Prostate gland (tissue), 2 donors: ENCODE results near the gene AUTS2. TPM values are rescaled to one million over a fixed set of nuclear protein-coding genes. Genes with fewer than 3 reads are reported as not detected.

Experiments used
- DNase-seq: peaks from one replicate; pipeline ENCODE4 v3.0.0-alpha.2; 2019; ENCODE audit warnings: low spot score
- H3K27ac ChIP-seq, 2 donors: fragments of 200-600 bp; sonication (generic); 2 replicates each; pipeline ENCODE4 v1.5.1; 2017 to 2019
- H3K27me3 ChIP-seq: fragments of 200-600 bp; sonication (generic); replicated peaks from 2 replicates; pipeline ENCODE4 v1.5.1; 2019; ENCODE audit not compliant: insufficient read depth
- H3K36me3 ChIP-seq, 2 donors: fragments of 200-600 bp; sonication (generic); 1 replicate in 1 of 2; 2 replicates in 1 of 2; pipeline versions ENCODE4 v1.5.1 to v1.8.1; 2017 to 2019
- H3K4me1 ChIP-seq: fragments of 200-600 bp; sonication (generic); replicated peaks from 2 replicates; pipeline ENCODE4 v1.5.1; 2019
- H3K4me3 ChIP-seq, 2 donors: fragments of 200-600 bp; sonication (generic); 2 replicates each; pipeline ENCODE4 v1.5.1; 2017 to 2019
- H3K9me3 ChIP-seq: fragments of 200-600 bp; sonication (generic); 2 replicates; pipeline ENCODE4 v1.5.1; 2017
- POLR2A ChIP-seq: fragments of 450-650 bp; IDR thresholded peaks from one replicate; pipeline ENCODE4 v1.6.1; 2016; ENCODE audit warnings: antibody characterized with exemption, mild to moderate bottlenecking
- POLR2AphosphoS5 ChIP-seq: sonication (generic); formaldehyde crosslinking; IDR thresholded peaks from one replicate; pipeline ENCODE4 v1.6.1; 2017; ENCODE audit warnings: antibody characterized with exemption
- WGBS: methylation state at CpG from one replicate; pipeline ENCODE4 v1.1.5; 2018; 5-methylcytosine and 5-hydroxymethylcytosine counted together
- intact Hi-C: fragments of 100-400 bp; cut with DNase I; formaldehyde crosslinking; loops from one replicate; pipeline ENCODE4 v1.14.2; 2022
- total RNA-seq, 2 donors: library from RNA; depleted of rRNA; stranded (reverse); fragments of >200 nt; gene quantifications; one replicate each; pipeline ENCODE4 v1.1.0, GENCODE V29; 2016
- TF ChIP-seq, protein P1 (sequence below), 4 experiments: fragments of 200-600 bp in 2 of 4; fragments of 450-650 bp in 2 of 4; sonication (generic) in 2 of 4; IDR thresholded peaks; 1 replicate in 3 of 4; 2 replicates in 1 of 4; pipeline ENCODE4 v1.5.1; 2016 to 2019; ENCODE audit warnings: antibody characterized with exemption in 4 of 4, mild to moderate bottlenecking in 2 of 4, moderate library complexity in 2 of 4

Gene AUTS2
- total RNA-seq, 2 donors from 2014 or later = 25.0 to 55.2 TPM

GRCh38 chr7:69754476-69754875 is 156.2 kb downstream of the AUTS2 start:
- WGBS = 80% methylated on average over 3 of the region's 3 CpGs
- no peaks in the 10 kb centered on the region for H3K4me1 ChIP-seq
- no peaks in the 10 kb centered on the region for H3K9me3 ChIP-seq
- H3K4me3 ChIP-seq = no peak overlapping the region
- no peaks in the 10 kb centered on the region for H3K36me3 ChIP-seq
- intact Hi-C loops = no loop called here
- H3K27me3 ChIP-seq = no peaks in the 10 kb centered on the region
- TF ChIP-seq POLR2AphosphoS5 (no peak), POLR2A (no peak)
- TF ChIP-seq, protein P1, sequence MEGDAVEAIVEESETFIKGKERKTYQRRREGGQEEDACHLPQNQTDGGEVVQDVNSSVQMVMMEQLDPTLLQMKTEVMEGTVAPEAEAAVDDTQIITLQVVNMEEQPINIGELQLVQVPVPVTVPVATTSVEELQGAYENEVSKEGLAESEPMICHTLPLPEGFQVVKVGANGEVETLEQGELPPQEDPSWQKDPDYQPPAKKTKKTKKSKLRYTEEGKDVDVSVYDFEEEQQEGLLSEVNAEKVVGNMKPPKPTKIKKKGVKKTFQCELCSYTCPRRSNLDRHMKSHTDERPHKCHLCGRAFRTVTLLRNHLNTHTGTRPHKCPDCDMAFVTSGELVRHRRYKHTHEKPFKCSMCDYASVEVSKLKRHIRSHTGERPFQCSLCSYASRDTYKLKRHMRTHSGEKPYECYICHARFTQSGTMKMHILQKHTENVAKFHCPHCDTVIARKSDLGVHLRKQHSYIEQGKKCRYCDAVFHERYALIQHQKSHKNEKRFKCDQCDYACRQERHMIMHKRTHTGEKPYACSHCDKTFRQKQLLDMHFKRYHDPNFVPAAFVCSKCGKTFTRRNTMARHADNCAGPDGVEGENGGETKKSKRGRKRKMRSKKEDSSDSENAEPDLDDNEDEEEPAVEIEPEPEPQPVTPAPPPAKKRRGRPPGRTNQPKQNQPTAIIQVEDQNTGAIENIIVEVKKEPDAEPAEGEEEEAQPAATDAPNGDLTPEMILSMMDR (IDR thresholded peaks at IDR 0.05) = no peak
- no peak for DNase-seq
- H3K27ac ChIP-seq = no peak overlapping the region

GRCh38 chr7:69756235-69756634 is 158.0 kb downstream of the AUTS2 start:
- Histone ChIP-seq H3K9me3 (no peaks in the 10 kb centered on the region), H3K4me1 (no peaks in the 10 kb centered on the region), H3K27me3 (no peaks in the 10 kb centered on the region), H3K4me3 (no peak overlapping the region), H3K27ac (no peak overlapping the region), H3K36me3 (no peaks in the 10 kb centered on the region)
- TF ChIP-seq, protein P1 (IDR thresholded peaks at IDR 0.05) = no peak
- TF ChIP-seq POLR2A (no peak), POLR2AphosphoS5 (no peak)
- intact Hi-C loops = no loop called here
- no peak for DNase-seq
- WGBS = 92% methylated on average over 1 of the region's 1 CpG

- intact Hi-C loops = no loop called here
- TF ChIP-seq, protein P1 (IDR thresholded peaks at IDR 0.05) = no peak
- TF ChIP-seq POLR2A = no peak
- no peak for TF ChIP-seq POLR2AphosphoS5
- Histone ChIP-seq H3K4me3 (no peak overlapping the region), H3K9me3 (no peaks in the 10 kb centered on the region), H3K27ac (no peak overlapping the region), H3K27me3 (no peaks in the 10 kb centered on the region), H3K4me1 (no peaks in the 10 kb centered on the region), H3K36me3 (no peaks in the 10 kb centered on the region)
- DNase-seq = no peak
- whole genome bisulfite sequencing = 76% methylated on average over 1 of the region's 1 CpG
These were observed 159.3 kb downstream of the AUTS2 start for GRCh38 chr7:69757528-69757927.

- TF ChIP-seq, protein P1 (IDR thresholded peaks at IDR 0.05) = no peak
- no peak for TF ChIP-seq POLR2A
- no peak for TF ChIP-seq POLR2AphosphoS5
- intact Hi-C loops = no loop called here
- WGBS = 76% methylated on average over 1 of the region's 1 CpG
- Histone ChIP-seq H3K9me3 (no peaks in the 10 kb centered on the region), H3K27ac (no peak overlapping the region), H3K4me3 (no peak overlapping the region), H3K27me3 (no peaks in the 10 kb centered on the region), H3K4me1 (no peaks in the 10 kb centered on the region), H3K36me3 (no peaks in the 10 kb centered on the region)
- no peak for DNase-seq
These were observed 159.7 kb downstream of the AUTS2 start for GRCh38 chr7:69757981-69758430.

DNA sequence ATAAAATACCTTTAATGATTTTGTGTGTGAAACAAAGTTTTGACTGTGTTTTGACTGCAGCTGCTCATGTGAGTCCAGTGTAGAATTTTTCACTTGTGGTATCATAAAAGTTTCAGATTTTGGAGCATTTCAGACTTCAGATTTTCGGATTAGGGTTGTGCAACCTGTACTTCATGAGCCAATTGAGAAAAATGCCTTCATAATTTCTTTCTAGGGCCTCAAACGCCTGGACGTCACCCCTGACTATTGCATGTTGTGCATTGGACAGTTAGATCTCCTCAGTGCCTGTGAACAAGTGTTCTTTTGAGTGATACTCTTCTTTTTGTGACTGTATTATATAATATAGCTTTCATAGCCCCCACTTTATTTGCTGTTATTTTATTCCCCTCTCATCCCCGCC is 161.1 kb downstream of the AUTS2 start:
- Histone ChIP-seq H3K27ac (no peak overlapping the region), H3K27me3 (no peaks in the 10 kb centered on the region), H3K9me3 (no peaks in the 10 kb centered on the region), H3K36me3 (no peaks in the 10 kb centered on the region), H3K4me3 (no peak overlapping the region), H3K4me1 (no peaks in the 10 kb centered on the region)
- intact Hi-C loops = no loop called here
- TF ChIP-seq, protein P1 (IDR thresholded peaks at IDR 0.05) = no peak
- TF ChIP-seq POLR2A (no peak), POLR2AphosphoS5 (no peak)
- 72% methylated on average over 4 of the region's 4 CpGs for WGBS
- no peak for DNase-seq
